DMS114 treated with DMSO at 0.1 percent for 48 hours (cell line): ENCODE measurements around the gene BSND.

Experiments used
- DNase-seq: peaks from one replicate; lab custom pipeline; 2025; ENCODE audit not compliant: unreplicated experiment; lab: John Stamatoyannopoulos, UW

BSND gene

GRCh38 chr1:55045430-55045829 is 46.7 kb downstream of the BSND start:
- no peak for DNase-seq

GRCh38 chr1:55046871-55047270 is 48.1 kb downstream of the BSND start:
- no peak for DNase-seq

GRCh38 chr1:55047611-55048010 is 48.9 kb downstream of the BSND start:
- DNase-seq, result no peak

- DNase-seq, result no peak
Measured at GRCh38 chr1:55048453-55049270, 49.9 kb downstream of the BSND start.

- no peak for DNase-seq
Measured at GRCh38 chr1:55049271-55049913, 50.7 kb downstream of the BSND start.

- DNase-seq, result no peak
Measured at GRCh38 chr1:55049914-55050278, 51.2 kb downstream of the BSND start.

GRCh38 chr1:55050283-55050682 is 51.5 kb downstream of the BSND start:
- no peak for DNase-seq

- DNase-seq, result no peak
Measured at GRCh38 chr1:55051169-55051568, 52.4 kb downstream of the BSND start.

GRCh38 chr1:55051621-55052020 is 52.9 kb downstream of the BSND start:
- no peak for DNase-seq

- DNase-seq, result no peak
Measured at GRCh38 chr1:55052221-55053142, 53.7 kb downstream of the BSND start.

GRCh38 chr1:55053265-55053954 is 54.7 kb downstream of the BSND start:
- DNase-seq, result no peak

GRCh38 chr1:55054396-55054795 is 55.7 kb downstream of the BSND start:
- DNase-seq, result no peak

GRCh38 chr1:55055084-55055882 is 56.5 kb downstream of the BSND start:
- no peak for DNase-seq

- peak; percentile 10 for DNase-seq
Measured at GRCh38 chr1:55055951-55056631, 57.4 kb downstream of the BSND start.

- DNase-seq, result no peak
Measured at GRCh38 chr1:55056632-55056992, 57.9 kb downstream of the BSND start.

- no peak for DNase-seq
Measured at GRCh38 chr1:55057270-55057955, 58.7 kb downstream of the BSND start.

GRCh38 chr1:55057956-55058298 is 59.2 kb downstream of the BSND start:
- no peak for DNase-seq

- no peak for DNase-seq
Measured at GRCh38 chr1:55059302-55060132, 60.8 kb downstream of the BSND start.
